ENCODE results near the gene CAMKMT.

The CAMKMT gene

GRCh38 chr2:44326548-44327264 lies 35.0 kb upstream of the CAMKMT start:
- H3K27ac ChIP-seq = no peak overlapping the region
- no peak for TF ChIP-seq ZFX (IDR thresholded peaks at IDR 0.05)

GRCh38 chr2:44328750-44329149 lies 33.0 kb upstream of the CAMKMT start:
- TF ChIP-seq CTCF (conservative IDR thresholded peaks at IDR 0.05) (no peak), ZFX (IDR thresholded peaks at IDR 0.05) (no peak)
- no peak overlapping the region for H3K27ac ChIP-seq

- H3K27ac ChIP-seq = no peak overlapping the region
- no peak for TF ChIP-seq CTCF (conservative IDR thresholded peaks at IDR 0.05)
These were observed 32.4 kb upstream of the CAMKMT start for GRCh38 chr2:44329343-44329742.

- no peak overlapping the region for H3K27ac ChIP-seq
- no peak for TF ChIP-seq CTCF (conservative IDR thresholded peaks at IDR 0.05)
These were observed 30.9 kb upstream of the CAMKMT start for GRCh38 chr2:44330801-44331200.

- H3K27ac ChIP-seq = no peak overlapping the region
- no peak for TF ChIP-seq CTCF (conservative IDR thresholded peaks at IDR 0.05)
- no peak for TF ChIP-seq ZFX (IDR thresholded peaks at IDR 0.05)
These were observed 27.8 kb upstream of the CAMKMT start for GRCh38 chr2:44333994-44334393.

- no peak overlapping the region for H3K27ac ChIP-seq
- no peak for TF ChIP-seq CTCF (conservative IDR thresholded peaks at IDR 0.05)
- no peak for TF ChIP-seq ZFX (IDR thresholded peaks at IDR 0.05)
These were observed 25.8 kb upstream of the CAMKMT start for GRCh38 chr2:44335806-44336538.

GRCh38 chr2:44342854-44343253 lies 18.9 kb upstream of the CAMKMT start:
- H3K27ac ChIP-seq = no peak overlapping the region
- TF ChIP-seq ZFX (IDR thresholded peaks at IDR 0.05) (no peak), CTCF (conservative IDR thresholded peaks at IDR 0.05) (peak; percentile 14)
